Measurements from ENCODE around the gene DUSP1.

DUSP1 gene

GRCh38 chr5:172764861-172765765, 5.9 kb downstream of the DUSP1 start:
- TF ChIP-seq EGR1 (IDR thresholded peaks at IDR 0.05) (no peak), REST (IDR thresholded peaks at IDR 0.05; ENCODE audit: low read depth) (no peak), TCF12 (IDR thresholded peaks at IDR 0.05; ENCODE audit: low read depth) (no peak; the same call in 1 of the 2 replicates), CEBPB (IDR thresholded peaks at IDR 0.05) (0 out of 2 replicates have a peak, but pooled peaks have one; percentile 27), TEAD4 (IDR thresholded peaks at IDR 0.05) (0 out of 2 replicates have a peak, but pooled peaks have one; percentile 15), CREB1 (IDR thresholded peaks at IDR 0.05; ENCODE audit: low read depth) (peak; percentile 78)
- TF ChIP-seq, protein P1, sequence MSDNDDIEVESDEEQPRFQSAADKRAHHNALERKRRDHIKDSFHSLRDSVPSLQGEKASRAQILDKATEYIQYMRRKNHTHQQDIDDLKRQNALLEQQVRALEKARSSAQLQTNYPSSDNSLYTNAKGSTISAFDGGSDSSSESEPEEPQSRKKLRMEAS (IDR thresholded peaks at IDR 0.05) = peak; percentile 46; the same call in 1 of the 2 replicates

DNA sequence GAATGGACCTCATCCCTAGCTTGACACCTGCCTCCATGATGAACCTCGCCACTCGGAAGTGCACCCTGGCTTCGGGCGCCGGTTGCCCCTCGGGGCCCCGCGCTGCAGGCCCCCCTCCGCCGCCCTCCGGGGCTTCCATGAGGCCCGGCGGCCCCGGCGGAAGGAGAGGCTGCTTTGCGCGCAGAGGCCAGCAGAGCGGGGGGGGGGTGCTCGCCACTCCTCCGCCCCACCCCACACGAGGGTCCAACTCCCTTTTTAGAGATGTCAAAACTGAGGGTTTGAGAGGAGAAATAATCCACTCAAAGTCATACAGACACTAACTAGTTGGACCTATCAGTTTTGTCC, 7.9 kb downstream of the DUSP1 start:
- TF ChIP-seq YY1 (IDR thresholded peaks at IDR 0.05; ENCODE audit: low read depth) (no peak), ZBTB7A (IDR thresholded peaks at IDR 0.05; ENCODE audit: low read depth) (no peak), CREB1 (IDR thresholded peaks at IDR 0.05; ENCODE audit: low read depth) (no peak), TCF12 (IDR thresholded peaks at IDR 0.05; ENCODE audit: low read depth) (no peak), EP300 (IDR thresholded peaks at IDR 0.05; ENCODE audit: borderline replicate concordance) (no peak), RAD21 (IDR thresholded peaks at IDR 0.05; ENCODE audit: low read depth) (no peak), TEAD4 (IDR thresholded peaks at IDR 0.05) (no peak), TAF1 (IDR thresholded peaks at IDR 0.05; ENCODE audit: low read depth) (no peak)
- TF ChIP-seq, protein P1 (IDR thresholded peaks at IDR 0.05) = no peak

DNA sequence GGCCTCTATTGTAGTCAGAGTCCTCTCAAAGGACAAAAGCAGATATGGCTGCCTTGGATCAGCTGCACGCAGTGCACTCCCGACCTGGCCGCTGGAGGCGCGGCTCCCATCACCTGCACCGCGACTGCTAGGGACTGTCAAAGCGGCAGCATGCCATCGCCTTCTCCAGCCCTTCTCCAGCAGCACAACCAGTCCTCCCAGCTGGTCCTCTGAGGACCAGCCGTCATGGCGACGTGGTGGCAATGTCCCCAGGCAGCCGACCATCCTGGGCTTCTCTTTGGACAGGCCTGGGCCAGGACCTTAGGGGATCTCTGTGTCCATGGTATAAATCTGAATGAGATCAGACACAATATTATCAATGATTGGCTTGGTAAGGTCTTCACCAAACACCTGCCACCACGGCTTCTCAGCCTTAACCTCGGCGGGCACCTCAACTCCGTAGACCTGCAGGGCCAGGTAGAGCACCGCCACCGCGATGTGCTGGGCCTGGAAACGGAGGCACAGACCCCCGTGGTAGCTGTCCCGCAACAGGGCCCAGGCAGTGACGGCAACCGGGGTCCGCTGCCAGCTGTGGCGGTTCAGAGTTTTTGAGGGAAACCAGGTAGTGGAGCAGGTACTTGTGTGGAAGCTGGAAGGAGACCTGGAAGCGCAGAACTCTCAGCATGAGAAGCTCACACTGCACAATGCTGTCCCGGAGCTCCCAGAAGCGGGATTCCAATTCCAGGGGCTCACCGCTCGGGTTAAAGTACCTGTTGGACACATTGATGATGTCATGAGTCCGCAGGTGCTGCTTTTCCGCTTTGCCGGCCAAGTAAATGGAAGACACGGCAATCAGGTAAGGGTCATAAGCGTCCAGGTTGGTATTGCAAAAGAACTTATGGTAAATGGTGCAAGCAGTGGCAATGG, 8.5 kb downstream of the DUSP1 start:
- no peak for TF ChIP-seq CREB1 (IDR thresholded peaks at IDR 0.05; ENCODE audit: low read depth)
- no peak for TF ChIP-seq YY1 (IDR thresholded peaks at IDR 0.05; ENCODE audit: low read depth)
- TF ChIP-seq FOXM1 (IDR thresholded peaks at IDR 0.05; ENCODE audit: borderline replicate concordance, low read depth) = no peak
- no peak for TF ChIP-seq ZBTB7A (IDR thresholded peaks at IDR 0.05; ENCODE audit: low read depth)
- TF ChIP-seq TAF1 (IDR thresholded peaks at IDR 0.05; ENCODE audit: low read depth) = no peak
- no peak for TF ChIP-seq RAD21 (IDR thresholded peaks at IDR 0.05; ENCODE audit: low read depth)
- no peak for TF ChIP-seq NFIC (IDR thresholded peaks at IDR 0.05)

GRCh38 chr5:172760959-172761358, 10.0 kb downstream of the DUSP1 start:
- TF ChIP-seq FOXM1 (IDR thresholded peaks at IDR 0.05; ENCODE audit: borderline replicate concordance, low read depth) (no peak), REST (IDR thresholded peaks at IDR 0.05; ENCODE audit: low read depth) (no peak), TCF12 (IDR thresholded peaks at IDR 0.05; ENCODE audit: low read depth) (no peak), NFIC (IDR thresholded peaks at IDR 0.05) (no peak)

DNA sequence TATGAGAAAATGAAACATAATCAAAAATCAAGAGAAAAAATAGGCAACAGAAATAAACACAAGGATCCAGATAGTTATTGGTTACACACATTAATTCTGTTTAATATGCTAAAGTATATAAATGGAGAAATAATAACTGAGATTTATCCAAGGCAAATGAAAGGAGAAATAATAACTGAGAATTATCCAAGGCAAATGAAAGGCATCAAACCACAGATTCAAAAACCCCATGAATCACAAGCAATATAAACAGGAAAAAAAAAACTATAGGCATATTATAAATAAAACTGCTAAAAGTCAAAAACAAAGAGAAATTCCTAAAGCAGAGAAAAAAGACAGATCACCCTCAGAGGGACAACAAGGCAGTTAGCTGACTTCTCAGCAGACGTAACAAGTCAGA, 10.9 kb downstream of the DUSP1 start:
- no peak for TF ChIP-seq EGR1 (IDR thresholded peaks at IDR 0.05)

DNA sequence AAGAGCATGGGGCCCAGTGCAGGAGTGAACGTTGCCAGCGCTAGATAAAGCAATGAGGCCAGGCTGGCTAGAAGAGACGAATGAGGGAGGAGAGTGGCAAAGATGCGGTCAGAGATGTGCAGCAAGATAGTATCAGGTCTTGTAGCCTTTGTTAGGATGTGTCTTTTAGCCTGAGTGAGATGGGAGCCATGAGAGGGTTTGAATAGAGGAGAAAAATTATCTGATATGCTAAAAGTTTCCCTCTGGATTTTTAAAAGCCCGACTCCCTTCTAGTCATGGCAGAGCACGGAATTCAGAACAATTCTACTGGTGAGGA, 12.2 kb downstream of the DUSP1 start:
- no peak for TF ChIP-seq TCF12 (IDR thresholded peaks at IDR 0.05; ENCODE audit: low read depth)
- no peak for TF ChIP-seq REST (IDR thresholded peaks at IDR 0.05; ENCODE audit: low read depth)
- TF ChIP-seq EP300 (IDR thresholded peaks at IDR 0.05; ENCODE audit: borderline replicate concordance) = no peak

Measured in Ishikawa (cell line).